Measurements from ENCODE around the gene BRINP3. TPM values are rescaled to one million over a fixed set of nuclear protein-coding genes. Genes with fewer than 3 reads are reported as not detected.

Gene BRINP3
- total RNA-seq, 4 donors from 2014 or later, result 0.20 TPM; not detected in 3

GRCh38 chr1:190068304-190068703 lies 409.4 kb downstream of the BRINP3 start:
- no peaks in the 10 kb centered on the region for H3K27me3 ChIP-seq
- intact Hi-C loops (cut with DNase I; ENCODE audit: low total_unique reads), result no loop called here
- DNase-seq (no peak), ATAC-seq (no peak)
- no peak for TF ChIP-seq POLR2A (IDR thresholded peaks at IDR 0.05)
- TF ChIP-seq, protein P1, sequence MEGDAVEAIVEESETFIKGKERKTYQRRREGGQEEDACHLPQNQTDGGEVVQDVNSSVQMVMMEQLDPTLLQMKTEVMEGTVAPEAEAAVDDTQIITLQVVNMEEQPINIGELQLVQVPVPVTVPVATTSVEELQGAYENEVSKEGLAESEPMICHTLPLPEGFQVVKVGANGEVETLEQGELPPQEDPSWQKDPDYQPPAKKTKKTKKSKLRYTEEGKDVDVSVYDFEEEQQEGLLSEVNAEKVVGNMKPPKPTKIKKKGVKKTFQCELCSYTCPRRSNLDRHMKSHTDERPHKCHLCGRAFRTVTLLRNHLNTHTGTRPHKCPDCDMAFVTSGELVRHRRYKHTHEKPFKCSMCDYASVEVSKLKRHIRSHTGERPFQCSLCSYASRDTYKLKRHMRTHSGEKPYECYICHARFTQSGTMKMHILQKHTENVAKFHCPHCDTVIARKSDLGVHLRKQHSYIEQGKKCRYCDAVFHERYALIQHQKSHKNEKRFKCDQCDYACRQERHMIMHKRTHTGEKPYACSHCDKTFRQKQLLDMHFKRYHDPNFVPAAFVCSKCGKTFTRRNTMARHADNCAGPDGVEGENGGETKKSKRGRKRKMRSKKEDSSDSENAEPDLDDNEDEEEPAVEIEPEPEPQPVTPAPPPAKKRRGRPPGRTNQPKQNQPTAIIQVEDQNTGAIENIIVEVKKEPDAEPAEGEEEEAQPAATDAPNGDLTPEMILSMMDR (IDR thresholded peaks at IDR 0.05 in 4 of 5, conservative IDR thresholded peaks at IDR 0.05 in 1 of 5), result no peak
- H3K27ac ChIP-seq, result no peak overlapping the region
- H3K9me3 ChIP-seq, result no peaks in the 10 kb centered on the region
- H3K36me3 ChIP-seq, result no peaks in the 10 kb centered on the region
- no peak overlapping the region for H3K4me3 ChIP-seq
- H3K4me1 ChIP-seq, result no peaks in the 10 kb centered on the region
- in situ Hi-C loops (cut with MboI; ENCODE audit: low sequenced_read_pairs in 4 of 4), result no loop called here

GRCh38 chr1:190067592-190067991 lies 410.1 kb downstream of the BRINP3 start:
- TF ChIP-seq POLR2A (IDR thresholded peaks at IDR 0.05), result no peak
- TF ChIP-seq, protein P1 (IDR thresholded peaks at IDR 0.05 in 4 of 5, conservative IDR thresholded peaks at IDR 0.05 in 1 of 5), result no peak
- H3K4me1 ChIP-seq, result no peaks in the 10 kb centered on the region
- DNase-seq, result no peak
- ATAC-seq, result no peak
- no peaks in the 10 kb centered on the region for H3K36me3 ChIP-seq
- H3K9me3 ChIP-seq, result no peaks in the 10 kb centered on the region
- H3K27me3 ChIP-seq, result no peaks in the 10 kb centered on the region
- in situ Hi-C loops (cut with MboI; ENCODE audit: low sequenced_read_pairs in 4 of 4) (no loop called here), intact Hi-C loops (cut with DNase I; ENCODE audit: low total_unique reads) (no loop called here)
- no peak overlapping the region for H3K4me3 ChIP-seq
- no peak overlapping the region for H3K27ac ChIP-seq

- H3K9me3 ChIP-seq, result no peaks in the 10 kb centered on the region
- H3K27me3 ChIP-seq, result no peaks in the 10 kb centered on the region
- H3K4me3 ChIP-seq, result no peak overlapping the region
- H3K27ac ChIP-seq, result no peak overlapping the region
- ATAC-seq, result no peak
- DNase-seq, result no peak
- TF ChIP-seq POLR2A (IDR thresholded peaks at IDR 0.05), result no peak
- TF ChIP-seq, protein P1 (IDR thresholded peaks at IDR 0.05 in 4 of 5, conservative IDR thresholded peaks at IDR 0.05 in 1 of 5), result no peak
- intact Hi-C loops (cut with DNase I; ENCODE audit: low total_unique reads), result no loop called here
- in situ Hi-C loops (cut with MboI; ENCODE audit: low sequenced_read_pairs in 4 of 4), result no loop called here
- H3K4me1 ChIP-seq, result no peaks in the 10 kb centered on the region
- H3K36me3 ChIP-seq, result no peaks in the 10 kb centered on the region
These were observed 411.7 kb downstream of the BRINP3 start for GRCh38 chr1:190066011-190066410.

DNA sequence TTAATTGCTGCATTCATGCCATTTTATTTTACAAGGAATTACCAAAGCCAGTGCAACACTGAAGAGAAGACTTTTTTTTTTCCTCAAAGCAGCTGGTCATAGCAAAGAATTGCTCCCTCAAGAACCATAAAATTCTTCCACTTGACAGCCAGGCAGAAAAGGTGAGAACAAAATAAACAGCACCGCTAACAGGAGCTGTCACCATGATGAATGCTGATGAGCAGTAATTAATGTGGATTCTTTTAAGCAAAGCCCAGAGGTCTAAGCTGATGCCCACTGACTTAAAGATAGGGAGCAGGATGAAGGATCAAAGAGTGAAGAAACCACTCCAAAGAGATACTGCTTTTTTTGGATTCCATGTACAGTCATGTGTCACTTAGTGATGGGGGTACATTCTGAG lies 428.4 kb downstream of the BRINP3 start:
- Histone ChIP-seq H3K27ac (no peak overlapping the region), H3K36me3 (no peaks in the 10 kb centered on the region), H3K27me3 (no peaks in the 10 kb centered on the region), H3K4me1 (no peaks in the 10 kb centered on the region), H3K9me3 (no peaks in the 10 kb centered on the region), H3K4me3 (no peak overlapping the region)
- DNase-seq (no peak), ATAC-seq (no peak)
- intact Hi-C loops (cut with DNase I; ENCODE audit: low total_unique reads) (no loop called here), in situ Hi-C loops (cut with MboI; ENCODE audit: low sequenced_read_pairs in 4 of 4) (no loop called here)
- TF ChIP-seq, protein P1 (IDR thresholded peaks at IDR 0.05 in 4 of 5, conservative IDR thresholded peaks at IDR 0.05 in 1 of 5), result no peak
- TF ChIP-seq POLR2A (IDR thresholded peaks at IDR 0.05), result no peak

All from gastrocnemius medialis (tissue), 4 donors.